ENCODE measurements around the gene TMEM151A.

DNA sequence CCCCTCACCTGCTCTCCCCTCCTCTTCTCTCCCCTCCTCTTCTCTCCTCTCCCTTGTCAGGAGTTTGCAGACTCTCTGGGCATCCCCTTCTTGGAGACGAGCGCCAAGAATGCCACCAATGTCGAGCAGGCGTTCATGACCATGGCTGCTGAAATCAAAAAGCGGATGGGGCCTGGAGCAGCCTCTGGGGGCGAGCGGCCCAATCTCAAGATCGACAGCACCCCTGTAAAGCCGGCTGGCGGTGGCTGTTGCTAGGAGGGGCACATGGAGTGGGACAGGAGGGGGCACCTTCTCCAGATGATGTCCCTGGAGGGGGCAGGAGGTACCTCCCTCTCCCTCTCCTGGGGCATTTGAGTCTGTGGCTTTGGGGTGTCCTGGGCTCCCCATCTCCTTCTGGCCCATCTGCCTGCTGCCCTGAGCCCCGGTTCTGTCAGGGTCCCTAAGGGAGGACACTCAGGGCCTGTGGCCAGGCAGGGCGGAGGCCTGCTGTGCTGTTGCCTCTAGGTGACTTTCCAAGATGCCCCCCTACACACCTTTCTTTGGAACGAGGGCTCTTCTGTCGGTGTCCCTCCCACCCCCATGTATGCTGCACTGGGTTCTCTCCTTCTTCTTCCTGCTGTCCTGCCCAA lies 15.6 kb upstream of the TMEM151A start:
- TF ChIP-seq, protein P1, sequence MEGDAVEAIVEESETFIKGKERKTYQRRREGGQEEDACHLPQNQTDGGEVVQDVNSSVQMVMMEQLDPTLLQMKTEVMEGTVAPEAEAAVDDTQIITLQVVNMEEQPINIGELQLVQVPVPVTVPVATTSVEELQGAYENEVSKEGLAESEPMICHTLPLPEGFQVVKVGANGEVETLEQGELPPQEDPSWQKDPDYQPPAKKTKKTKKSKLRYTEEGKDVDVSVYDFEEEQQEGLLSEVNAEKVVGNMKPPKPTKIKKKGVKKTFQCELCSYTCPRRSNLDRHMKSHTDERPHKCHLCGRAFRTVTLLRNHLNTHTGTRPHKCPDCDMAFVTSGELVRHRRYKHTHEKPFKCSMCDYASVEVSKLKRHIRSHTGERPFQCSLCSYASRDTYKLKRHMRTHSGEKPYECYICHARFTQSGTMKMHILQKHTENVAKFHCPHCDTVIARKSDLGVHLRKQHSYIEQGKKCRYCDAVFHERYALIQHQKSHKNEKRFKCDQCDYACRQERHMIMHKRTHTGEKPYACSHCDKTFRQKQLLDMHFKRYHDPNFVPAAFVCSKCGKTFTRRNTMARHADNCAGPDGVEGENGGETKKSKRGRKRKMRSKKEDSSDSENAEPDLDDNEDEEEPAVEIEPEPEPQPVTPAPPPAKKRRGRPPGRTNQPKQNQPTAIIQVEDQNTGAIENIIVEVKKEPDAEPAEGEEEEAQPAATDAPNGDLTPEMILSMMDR (IDR thresholded peaks at IDR 0.05), result no peak
- TF ChIP-seq EZH2 (IDR thresholded peaks at IDR 0.05) (no peak), EZH2phosphoT487 (IDR thresholded peaks at IDR 0.05) (no peak)

Measured in neural progenitor cell (in vitro differentiated cells).